ENCODE data around the gene CA4.
"Not testable (repeated sequence)": the region's sequence is repeated elsewhere in the genome, so short reads cannot be mapped to it uniquely, and the experiment has no call there.

The CA4 gene

DNA sequence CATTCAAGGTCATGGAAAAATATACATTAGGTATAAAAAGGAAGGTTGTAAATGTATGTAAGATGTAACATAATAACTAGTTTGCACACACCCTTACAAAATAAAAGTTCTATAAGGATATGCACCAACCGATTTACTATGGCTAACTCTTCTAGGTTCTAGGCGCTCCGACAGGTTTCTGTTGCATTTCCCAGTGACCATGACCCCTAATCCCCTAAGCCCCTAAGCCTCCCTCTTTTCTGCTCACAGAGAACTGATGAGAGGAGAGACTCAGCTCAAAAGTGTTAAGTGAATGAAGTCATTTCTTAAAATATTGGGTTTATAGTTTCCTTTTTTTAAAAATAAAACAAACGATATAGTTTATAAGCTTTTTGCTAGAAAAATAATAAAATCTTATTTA lies 41.1 kb upstream of the CA4 start:
- no peak for TF ChIP-seq CTCF (IDR thresholded peaks at IDR 0.05; ENCODE audit: low read depth, low read length)
- no peak for DNase-seq (ENCODE audit: low read depth in 2 of 2)
- H3K4me3 ChIP-seq (replicated peaks in 1 of 2; ENCODE audit: low read depth in 2 of 2, low read length in 2 of 2): no peak overlapping the region

DNA sequence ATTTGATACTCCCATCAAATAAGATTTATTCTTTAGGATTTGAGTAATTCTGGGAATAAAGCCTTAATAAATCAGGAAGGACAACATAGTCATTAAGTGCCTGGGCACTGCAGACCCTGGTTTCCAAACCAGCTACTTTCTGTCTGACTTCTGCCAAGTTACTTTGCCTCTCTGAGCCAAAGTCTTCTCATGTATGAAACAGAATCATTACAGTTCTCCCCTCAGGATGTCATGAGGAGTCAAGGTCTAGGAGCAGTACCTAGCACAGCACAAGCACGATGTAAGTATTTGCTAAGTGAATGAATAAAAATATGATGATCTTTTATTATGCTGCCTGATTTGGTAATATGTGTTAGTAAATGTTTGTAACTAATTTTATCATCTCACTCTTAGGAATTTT lies 40.6 kb upstream of the CA4 start:
- no peak for TF ChIP-seq CTCF (IDR thresholded peaks at IDR 0.05; ENCODE audit: low read depth, low read length)
- no peak for DNase-seq (ENCODE audit: low read depth in 2 of 2)
- H3K4me3 ChIP-seq (replicated peaks in 1 of 2; ENCODE audit: low read depth in 2 of 2, low read length in 2 of 2): no peak overlapping the region

- DNase-seq (ENCODE audit: low read depth in 2 of 2): no peak
- H3K4me3 ChIP-seq (replicated peaks in 1 of 2; ENCODE audit: low read depth in 2 of 2, low read length in 2 of 2): no peak overlapping the region
- TF ChIP-seq CTCF (IDR thresholded peaks at IDR 0.05; ENCODE audit: low read depth, low read length): no peak
Observed at GRCh38 chr17:60110586-60110985, 39.2 kb upstream of the CA4 start.

GRCh38 chr17:60111661-60112060 lies 38.1 kb upstream of the CA4 start:
- not testable (repeated sequence) for H3K4me3 ChIP-seq (replicated peaks in 1 of 2; ENCODE audit: low read depth in 2 of 2, low read length in 2 of 2); DNase-seq (ENCODE audit: low read depth in 2 of 2)

- DNase-seq (ENCODE audit: low read depth in 2 of 2); H3K4me3 ChIP-seq (replicated peaks in 1 of 2; ENCODE audit: low read depth in 2 of 2, low read length in 2 of 2): not testable (repeated sequence)
Observed at GRCh38 chr17:60115364-60115763, 34.4 kb upstream of the CA4 start.

DNA sequence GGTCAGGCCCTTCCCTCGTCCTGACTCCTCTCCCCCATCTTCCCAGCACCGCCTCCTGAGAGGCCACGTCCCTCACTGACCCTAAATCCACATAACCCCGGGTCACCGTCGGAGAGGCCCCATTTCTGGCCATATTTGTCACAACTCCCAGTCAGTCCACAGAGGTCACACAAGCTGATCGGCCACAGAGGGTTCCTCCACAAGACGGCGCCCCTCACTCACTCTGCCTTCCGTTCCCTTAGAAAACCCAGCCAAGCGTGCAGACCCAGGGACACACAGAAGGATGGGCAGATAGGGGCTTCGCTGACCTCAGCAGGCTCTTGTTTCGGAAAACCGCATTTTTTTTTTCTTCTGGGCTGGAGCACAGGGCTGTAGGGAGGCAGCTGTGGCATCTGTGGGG lies 33.6 kb upstream of the CA4 start:
- not testable (repeated sequence) for DNase-seq (ENCODE audit: low read depth in 2 of 2); H3K4me3 ChIP-seq (replicated peaks in 1 of 2; ENCODE audit: low read depth in 2 of 2, low read length in 2 of 2)

- H3K4me3 ChIP-seq (replicated peaks in 1 of 2; ENCODE audit: low read depth in 2 of 2, low read length in 2 of 2); DNase-seq (ENCODE audit: low read depth in 2 of 2): not testable (repeated sequence)
Observed at GRCh38 chr17:60119162-60119561, 30.6 kb upstream of the CA4 start.

DNA sequence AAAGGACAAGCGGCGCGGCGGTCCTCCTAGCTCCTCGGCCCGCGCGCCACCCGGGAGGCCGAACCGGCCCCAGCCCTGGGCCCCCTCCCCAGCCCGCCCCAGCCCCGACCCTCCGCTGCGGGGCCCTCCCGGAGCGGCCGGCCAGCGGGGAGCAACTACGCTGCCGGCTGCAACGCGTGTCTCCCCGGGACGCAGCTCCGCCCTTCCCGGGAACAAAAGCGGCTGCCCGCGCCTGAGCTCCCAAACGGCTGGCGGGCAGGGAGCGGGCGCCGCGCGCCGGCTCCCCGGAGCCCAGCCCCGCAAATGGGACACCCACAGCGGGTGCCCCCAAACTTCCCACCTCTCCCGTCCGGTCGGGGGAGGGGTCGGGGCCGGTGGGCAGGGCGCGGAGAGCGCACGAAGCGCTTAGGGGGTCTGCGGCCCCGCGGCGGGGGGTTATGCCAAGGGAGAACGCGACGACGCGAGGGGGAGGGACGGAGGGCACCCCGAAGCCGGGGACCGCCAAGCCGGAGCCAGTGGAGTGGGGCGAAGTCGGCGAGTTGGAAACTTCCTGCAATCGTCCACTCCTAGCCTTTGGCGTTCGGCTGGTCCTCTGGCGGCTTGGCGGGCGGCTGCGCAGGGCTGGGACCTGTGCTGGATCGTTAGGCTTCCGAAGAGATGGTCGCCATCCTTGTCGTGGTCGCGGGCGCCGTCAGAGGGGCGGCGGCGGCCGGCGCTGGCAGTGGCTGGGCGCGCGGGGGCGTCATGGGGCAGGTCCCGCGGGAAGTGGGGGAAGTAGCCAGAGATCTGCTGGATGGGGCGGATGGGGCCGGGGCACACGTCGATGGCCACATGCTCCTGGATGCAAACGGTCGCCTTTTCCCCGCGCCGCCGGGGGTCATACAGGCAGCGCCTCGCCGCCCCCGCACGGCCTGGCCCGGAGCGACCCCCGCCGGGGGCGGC lies 29.7 kb upstream of the CA4 start:
- H3K4me3 ChIP-seq (replicated peaks in 1 of 2; ENCODE audit: low read depth in 2 of 2, low read length in 2 of 2): peak overlapping the region in 1 of 2 donors; percentile 18
- DNase-seq (ENCODE audit: low read depth in 2 of 2): not testable (repeated sequence)

DNA sequence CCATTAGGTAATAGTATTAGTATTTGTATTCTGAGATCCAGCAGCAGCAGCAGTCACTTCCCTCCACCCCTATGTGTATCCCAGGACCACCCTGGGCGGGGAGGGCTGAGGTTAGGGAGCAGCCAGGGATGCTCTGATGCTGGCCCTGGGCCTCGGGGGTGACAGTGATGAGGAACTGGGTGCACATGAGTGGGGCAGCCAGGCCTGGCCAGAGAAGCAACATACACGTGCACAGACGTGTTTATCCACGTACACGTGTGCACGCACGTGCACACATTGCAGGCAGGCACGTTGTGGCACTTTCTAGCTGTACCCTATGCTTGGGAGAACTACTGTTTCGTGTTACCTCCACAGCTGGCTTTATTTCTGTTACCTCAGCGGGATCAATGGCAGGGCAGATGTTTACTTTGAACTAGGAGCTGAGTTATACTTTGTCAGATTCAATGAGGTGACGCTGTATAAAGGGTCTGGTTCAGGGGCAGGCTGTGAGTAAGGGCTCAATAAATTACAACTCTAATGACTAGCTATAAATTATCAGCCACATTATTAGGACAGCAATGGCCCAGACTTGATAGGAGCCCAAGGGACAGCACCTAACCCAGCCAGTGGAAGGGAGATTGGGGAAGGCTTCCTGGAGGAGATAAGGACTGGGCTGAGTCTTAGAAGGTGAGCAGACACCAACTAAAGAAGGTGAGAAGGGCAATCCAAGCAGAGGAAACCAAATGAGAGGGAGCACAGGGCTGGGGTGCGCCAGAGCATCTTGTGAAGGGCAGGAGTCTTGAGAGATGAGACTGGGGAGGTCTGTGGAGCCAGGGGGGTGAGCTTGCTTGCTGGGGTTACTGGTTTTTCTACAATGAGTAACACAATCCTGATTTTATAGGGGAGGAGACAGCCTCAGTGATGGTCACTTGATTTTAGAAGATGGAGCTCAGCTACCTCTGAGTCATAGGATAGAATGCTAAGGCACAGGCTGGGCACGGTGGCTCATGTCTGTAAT lies 22.4 kb upstream of the CA4 start:
- H3K4me3 ChIP-seq (replicated peaks in 1 of 2; ENCODE audit: low read depth in 2 of 2, low read length in 2 of 2): no peak overlapping the region
- DNase-seq (ENCODE audit: low read depth in 2 of 2): no peak
- no peak for TF ChIP-seq CTCF (IDR thresholded peaks at IDR 0.05; ENCODE audit: low read depth, low read length)
